Endodermal cell (in vitro differentiated cells): Measurements from ENCODE around the gene PRR20G. TPM values are rescaled to one million over a fixed set of nuclear protein-coding genes. Genes with fewer than 3 reads are reported as not detected.

Source experiments
- DNase-seq: peaks from one replicate; pipeline ENCODE4 v3.0.0-alpha.2; 2017
- H3K27ac ChIP-seq: 2 replicates; pipeline ENCODE4 v1.5.1; 2013; ENCODE audit warnings: mild to moderate bottlenecking, low read depth, low read length, moderate library complexity
- H3K27me3 ChIP-seq: 2 replicates; pipeline ENCODE4 v1.6.1; 2013; ENCODE audit warnings: mild to moderate bottlenecking, low read length, moderate library complexity; ENCODE audit not compliant: insufficient read depth, control insufficient read depth, poor library complexity, severe bottlenecking
- H3K36me3 ChIP-seq: 2 replicates; pipeline ENCODE4 v1.7.0; 2013; ENCODE audit warnings: mild to moderate bottlenecking, low read length, moderate library complexity; ENCODE audit not compliant: control insufficient read depth, insufficient read depth
- H3K4me1 ChIP-seq: one replicate; pipeline ENCODE4 v1.7.0; 2013; ENCODE audit warnings: low read length; ENCODE audit not compliant: control insufficient read depth, insufficient read depth
- H3K4me3 ChIP-seq: 2 replicates; pipeline ENCODE4 v1.5.1; 2013; ENCODE audit warnings: mild to moderate bottlenecking, low read length, moderate library complexity
- H3K9ac ChIP-seq: 2 replicates; pipeline ENCODE4 v1.6.1; 2013; ENCODE audit warnings: mild to moderate bottlenecking, low read length, moderate library complexity; ENCODE audit not compliant: poor library complexity, severe bottlenecking; ENCODE audit errors: extremely low read depth
- H3K9me3 ChIP-seq: 2 replicates; pipeline ENCODE4 v1.6.1; 2013; ENCODE audit warnings: mild to moderate bottlenecking, low read length, moderate library complexity; ENCODE audit not compliant: control insufficient read depth
- H3K27ac Mint-ChIP-seq: 2 replicates; pipeline ENCODE4 v1.8.0; 2020; ENCODE audit warnings: mixed read lengths
- H3K27me3 Mint-ChIP-seq: 2 replicates; pipeline ENCODE4 v1.8.0; 2021; ENCODE audit warnings: mild to moderate bottlenecking, mixed read lengths; ENCODE audit not compliant: insufficient read depth
- H3K36me3 Mint-ChIP-seq: 2 replicates; pipeline ENCODE4 v1.8.0; 2020; ENCODE audit warnings: low read depth, mixed read lengths
- H3K4me1 Mint-ChIP-seq: 2 replicates; pipeline ENCODE4 v1.8.0; 2020; ENCODE audit warnings: mixed read lengths
- H3K4me3 Mint-ChIP-seq: 2 replicates; pipeline ENCODE4 v1.8.0; 2020; ENCODE audit warnings: mild to moderate bottlenecking, moderate library complexity, mixed read lengths
- H3K9me3 Mint-ChIP-seq: 2 replicates; pipeline ENCODE4 v1.8.0; 2020; ENCODE audit warnings: mild to moderate bottlenecking, mixed read lengths
- CTCF ChIP-seq: fragments of 200-600 bp; sonication (generic); conservative IDR thresholded peaks from 2 replicates; pipeline ENCODE4 v1.5.0; 2021; ENCODE audit warnings: antibody characterized with exemption, mild to moderate bottlenecking
- WGBS, 2 experiments: methylation state at CpG; one replicate each; pipeline versions ENCODE4 v1.1.5 to v1.1.7; 2013; ENCODE audit warnings: missing lambda C conversion rate in 2 of 2, mixed read lengths in 1 of 2; ENCODE audit not compliant: insufficient coverage in 1 of 2, insufficient read length in 1 of 2; 5-methylcytosine and 5-hydroxymethylcytosine counted together
- total RNA-seq, 2 donors: library from RNA; stranded (reverse); fragmentation: NEBNext Ultra II Directional in 1 of 2; extraction: Animal tissue kit (Norgen Biotek cat#: 25700) in 1 of 2; gene quantifications; 2 replicates in 1 of 2; 3 replicates in 1 of 2; pipeline ENCODE4 v1.2.1, GENCODE V29; 2021

Gene PRR20G
- total RNA-seq, 2 donors from 2014 or later = not detected

GRCh38 chr3:127330385-127330784 is 42.5 kb upstream of the PRR20G start:
- no peaks in the 10 kb centered on the region for H3K4me1 Mint-ChIP-seq
- H3K36me3 Mint-ChIP-seq = no peaks in the 10 kb centered on the region
- DNase-seq = no peak
- H3K27ac Mint-ChIP-seq = no peak overlapping the region
- Histone ChIP-seq H3K9ac (no peak overlapping the region), H3K27ac (no peak overlapping the region), H3K27me3 (no peaks in the 10 kb centered on the region), H3K4me1 (no peaks in the 10 kb centered on the region), H3K36me3 (no peaks in the 10 kb centered on the region), H3K4me3 (no peak overlapping the region), H3K9me3 (peaks cover 13% of the 10 kb centered on the region)
- H3K27me3 Mint-ChIP-seq = peaks cover 14% of the 10 kb centered on the region
- no peak overlapping the region for H3K4me3 Mint-ChIP-seq
- TF ChIP-seq CTCF = no peak
- peaks cover 20% of the 10 kb centered on the region for H3K9me3 Mint-ChIP-seq
- 71 to 95% methylated on average over 1 to 2 of the region's 2 CpGs for WGBS, 2 experiments

- H3K9me3 ChIP-seq = peaks cover 13% of the 10 kb centered on the region
- Mint-ChIP-seq H3K36me3 (no peaks in the 10 kb centered on the region), H3K9me3 (peaks cover 18% of the 10 kb centered on the region), H3K4me3 (no peak overlapping the region), H3K4me1 (no peaks in the 10 kb centered on the region), H3K27me3 (peaks cover 13% of the 10 kb centered on the region), H3K27ac (no peak overlapping the region)
- DNase-seq = no peak
- H3K27ac ChIP-seq = no peak overlapping the region
- no peak overlapping the region for H3K4me3 ChIP-seq
- WGBS, 2 experiments = 92% methylated on average over 2 of the region's 2 CpGs; no CpG with 5 or more reads in 1 of the 2 experiments
- H3K9ac ChIP-seq = no peak overlapping the region
- no peaks in the 10 kb centered on the region for H3K27me3 ChIP-seq
- no peaks in the 10 kb centered on the region for H3K36me3 ChIP-seq
- no peak for TF ChIP-seq CTCF
- no peaks in the 10 kb centered on the region for H3K4me1 ChIP-seq
Measured at GRCh38 chr3:127329631-127330285, 41.9 kb upstream of the PRR20G start.

GRCh38 chr3:127328421-127328820 is 40.6 kb upstream of the PRR20G start:
- Histone ChIP-seq H3K27ac (no peak overlapping the region), H3K4me3 (no peak overlapping the region), H3K9me3 (peaks cover 13% of the 10 kb centered on the region), H3K4me1 (no peaks in the 10 kb centered on the region), H3K36me3 (no peaks in the 10 kb centered on the region), H3K27me3 (no peaks in the 10 kb centered on the region), H3K9ac (no peak overlapping the region)
- DNase-seq = no peak
- no peak for TF ChIP-seq CTCF
- Mint-ChIP-seq H3K36me3 (no peaks in the 10 kb centered on the region), H3K4me1 (no peaks in the 10 kb centered on the region), H3K27me3 (peaks cover 13% of the 10 kb centered on the region), H3K4me3 (no peak overlapping the region), H3K27ac (no peak overlapping the region), H3K9me3 (peaks cover 10% of the 10 kb centered on the region)
